ENCODE measurements around the gene ECE2.
"Not testable (repeated sequence)": the region's sequence is repeated elsewhere in the genome, so short reads cannot be mapped to it uniquely, and the experiment has no call there.

ECE2 gene

DNA sequence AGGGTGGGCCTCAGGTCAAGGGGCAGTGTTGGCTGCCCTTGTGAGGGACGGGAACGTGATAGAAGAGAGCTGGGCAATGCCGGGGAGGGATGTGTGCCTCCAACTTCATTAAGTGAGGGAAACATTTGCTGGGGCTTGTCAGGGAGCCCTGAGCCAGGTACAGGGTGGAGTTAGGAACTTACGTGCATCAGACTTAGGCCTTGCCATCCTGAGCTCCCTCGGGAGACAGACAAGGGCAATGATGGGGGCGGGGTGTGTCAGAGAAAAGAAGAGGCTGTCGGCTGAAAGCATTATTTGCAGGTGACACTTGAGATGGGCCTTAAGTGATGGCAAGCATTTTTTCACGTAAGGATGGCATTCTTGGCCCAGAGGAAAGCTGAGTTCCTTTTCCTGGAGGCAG is 63.2 kb downstream of the ECE2 start:
- DNase-seq, result no peak

DNA sequence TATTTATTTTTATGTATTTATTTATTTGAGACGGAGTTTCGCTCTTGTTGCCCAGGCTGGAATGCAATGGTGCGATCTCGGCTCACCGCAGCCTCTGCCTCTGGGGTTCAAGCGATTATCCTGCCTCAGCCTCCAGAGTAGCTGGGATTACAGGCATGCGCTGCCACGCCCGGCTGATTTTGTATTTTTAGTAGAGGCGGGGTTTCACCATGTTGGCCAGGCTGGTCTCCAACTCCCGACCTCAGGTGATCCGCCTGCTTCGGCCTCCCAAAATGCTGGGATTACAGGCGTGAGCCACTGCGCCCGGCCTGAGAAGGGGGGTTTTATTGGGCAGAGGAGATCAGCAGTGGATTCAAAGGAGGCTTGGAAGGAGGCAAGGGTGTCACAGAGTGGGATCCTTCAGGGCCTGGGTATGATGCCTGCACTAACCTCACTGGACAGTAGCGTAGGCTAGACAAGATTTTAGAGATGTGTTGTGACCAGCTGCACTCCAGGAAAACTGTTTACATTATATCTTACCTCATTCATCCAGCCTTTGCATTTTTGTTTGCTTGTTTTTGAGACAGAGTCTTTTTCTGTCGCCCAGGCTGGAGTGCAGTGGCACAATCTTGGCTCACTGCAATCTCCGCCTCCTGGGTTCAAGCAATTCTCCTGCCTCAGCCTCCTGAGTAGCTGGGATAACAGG is 63.8 kb downstream of the ECE2 start:
- not testable (repeated sequence) for DNase-seq

DNA sequence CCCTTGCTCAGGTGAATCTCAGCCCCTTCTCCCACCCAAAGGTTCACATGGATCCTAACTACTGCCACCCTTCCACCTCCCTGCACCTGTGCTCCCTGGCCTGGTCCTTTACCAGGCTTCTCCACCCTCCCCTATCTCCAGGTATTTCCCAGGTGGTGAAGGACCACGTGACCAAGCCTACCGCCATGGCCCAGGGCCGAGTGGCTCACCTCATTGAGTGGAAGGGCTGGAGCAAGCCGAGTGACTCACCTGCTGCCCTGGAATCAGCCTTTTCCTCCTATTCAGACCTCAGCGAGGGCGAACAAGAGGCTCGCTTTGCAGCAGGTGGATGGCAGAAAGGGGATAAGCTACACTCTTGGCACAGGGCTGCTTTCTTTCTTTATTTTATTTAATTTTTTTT is 66.1 kb downstream of the ECE2 start:
- no peak for DNase-seq

All from stimulated activated CD4-positive, alpha-beta T cell treated with anti-CD3 and anti-CD28 coated beads, Interleukin-1b, Interleukin-23, amount 100 ng/mL, for 48 hours (primary cell).